HepG2 (cell line): Measurements from ENCODE around the gene DDC. TPM values are rescaled to one million over a fixed set of nuclear protein-coding genes. Genes with fewer than 3 reads are reported as not detected.

Experiments
- AGO2 ChIP-seq: fragments of 200-400 bp; formaldehyde crosslinking; optimal IDR thresholded peaks from 2 replicates; pipeline ENCODE3; 2017; ENCODE audit warnings: mild to moderate bottlenecking, low read depth, low read length, moderate library complexity
- CEBPG ChIP-seq: IDR thresholded peaks from 2 replicates; pipeline ENCODE4 v1.6.1; 2016
- E2F5 ChIP-seq: sonication (generic); formaldehyde crosslinking; conservative IDR thresholded peaks from 2 replicates; pipeline ENCODE4 v1.4.0; 2020; ENCODE audit warnings: missing genetic modification reagents
- FOXC1 ChIP-seq: sonication (generic); formaldehyde crosslinking; IDR thresholded peaks from 2 replicates; pipeline ENCODE4 v1.8.0; 2022; ENCODE audit warnings: mild to moderate bottlenecking, missing genetic modification reagents, borderline replicate concordance
- KDM2A ChIP-seq: sonication (generic); formaldehyde crosslinking; IDR thresholded peaks from 2 replicates; pipeline ENCODE4 v1.4.0; 2020; ENCODE audit warnings: low read depth, missing genetic modification reagents, borderline replicate concordance
- KLF15 ChIP-seq: sonication (generic); formaldehyde crosslinking; IDR thresholded peaks from 2 replicates; pipeline ENCODE4 v1.8.1; 2023; ENCODE audit warnings: borderline replicate concordance, mild to moderate bottlenecking, inconsistent platforms, missing genetic modification reagents, mixed read lengths
- MAFG ChIP-seq: sonication (generic); formaldehyde crosslinking; IDR thresholded peaks from 2 replicates; pipeline ENCODE4 v1.5.1; 2020; ENCODE audit warnings: mild to moderate bottlenecking, missing genetic modification reagents
- PHF8 ChIP-seq: sonication (generic); formaldehyde crosslinking; IDR thresholded peaks from 2 replicates; pipeline ENCODE4 v1.5.0; 2020; ENCODE audit warnings: missing genetic modification reagents
- PRMT3 ChIP-seq: sonication (generic); formaldehyde crosslinking; IDR thresholded peaks from 2 replicates; pipeline ENCODE4 v1.8.1; 2022; ENCODE audit warnings: low read depth, mild to moderate bottlenecking, moderate library complexity, missing genetic modification reagents, borderline replicate concordance
- RBFOX2 ChIP-seq: fragments of 200-400 bp; formaldehyde crosslinking; IDR thresholded peaks from 2 replicates; pipeline ENCODE4 v1.6.1; 2017; ENCODE audit warnings: low read depth, mild to moderate bottlenecking, low read length
- REST ChIP-seq, 2 experiments: IDR thresholded peaks; 2 replicates each; pipeline ENCODE4 v1.6.1; 2011 to 2012; ENCODE audit warnings: low read length in 2 of 2, borderline replicate concordance in 1 of 2, low read depth in 1 of 2, mild to moderate bottlenecking in 1 of 2, moderate library complexity in 1 of 2
- RFX3 ChIP-seq: IDR thresholded peaks from 2 replicates; pipeline ENCODE4 v1.6.1; 2016; ENCODE audit warnings: missing biosample characterization, missing genetic modification reagents
- SP2 ChIP-seq: sonication (generic); formaldehyde crosslinking; IDR thresholded peaks from 2 replicates; pipeline ENCODE4 v1.5.1; 2020; ENCODE audit warnings: mild to moderate bottlenecking, missing genetic modification reagents
- ZFP36L2 ChIP-seq: sonication (generic); formaldehyde crosslinking; IDR thresholded peaks from 2 replicates; pipeline ENCODE4 v1.4.0; 2020; ENCODE audit warnings: missing genetic modification reagents
- ZNF34 ChIP-seq: sonication (generic); formaldehyde crosslinking; IDR thresholded peaks from 2 replicates; pipeline ENCODE4 v1.4.0; 2020; ENCODE audit warnings: mild to moderate bottlenecking, missing genetic modification reagents, borderline replicate concordance
- ZNF556 ChIP-seq: sonication (generic); formaldehyde crosslinking; IDR thresholded peaks from 2 replicates; pipeline ENCODE4 v1.4.0; 2020; ENCODE audit warnings: mild to moderate bottlenecking, missing genetic modification reagents, borderline replicate concordance
- ZNF598 ChIP-seq: sonication (generic); formaldehyde crosslinking; IDR thresholded peaks from 2 replicates; pipeline ENCODE4 v1.5.1; 2020; ENCODE audit warnings: mild to moderate bottlenecking, missing genetic modification reagents, borderline replicate concordance
- ZNF609 ChIP-seq: sonication (generic); formaldehyde crosslinking; IDR thresholded peaks from 2 replicates; pipeline ENCODE4 v1.4.0; 2020; ENCODE audit warnings: mild to moderate bottlenecking, missing genetic modification reagents, borderline replicate concordance
- polyA plus RNA-seq, 8 experiments: library from polyadenylated mRNA; depleted of rRNA in 3 of 8; stranded (reverse) in 7 of 8; unstranded in 1 of 8; fragments of >200 nt; fragmentation: Illumina TruSeq in 4 of 8; extraction: Trizol in 4 of 8; gene quantifications; 2 replicates each; pipeline versions ENCODE4 v1.2.1 to v1.2.3, GENCODE V29; 2011 to 2016; ENCODE audit warnings: low read depth in 4 of 8, missing spikeins in 1 of 8, mixed read lengths in 1 of 8; ENCODE audit not compliant: insufficient read depth in 1 of 8
- total RNA-seq, 5 experiments: library from RNA; depleted of rRNA; stranded (reverse); fragments of >200 nt; fragmentation: Illumina TruSeq; extraction: Trizol; gene quantifications; 2 replicates each; pipeline ENCODE4 v1.2.3, GENCODE V29; 2016; ENCODE audit warnings: low read depth in 1 of 5

The DDC gene
- total and polyA plus RNA-seq, 2 of the 13 experiments (the other 11 are each of a cell fraction or from before 2014, with no cell fraction given) = 11.7 to 93.3 TPM

- no peak for TF ChIP-seq ZNF556 (CRISPR knock-in tag)
- no peak for TF ChIP-seq ZNF609 (CRISPR knock-in tag)
- peak; percentile 84; the same call in 1 of the 2 replicates for TF ChIP-seq KDM2A (CRISPR knock-in tag)
- no peak for TF ChIP-seq PRMT3 (CRISPR knock-in tag)
- no peak for TF ChIP-seq REST (IDR thresholded peaks at IDR 0.05; ENCODE audit: borderline replicate concordance in 1 of 2, low read depth in 1 of 2, low read length in 2 of 2)
- TF ChIP-seq AGO2 = peak; percentile 40
- peak; percentile 40; the same call in 1 of the 2 replicates for TF ChIP-seq ZNF598 (CRISPR knock-in tag)
- no peak for TF ChIP-seq RBFOX2
- TF ChIP-seq ZNF34 (CRISPR knock-in tag) = no peak
- TF ChIP-seq PHF8 (CRISPR knock-in tag) = no peak
- TF ChIP-seq ZFP36L2 (CRISPR knock-in tag) = no peak
- no peak for TF ChIP-seq FOXC1 (CRISPR knock-in tag)
- TF ChIP-seq MAFG (CRISPR knock-in tag) = no peak
- TF ChIP-seq CEBPG (CRISPR knock-in tag) = 0 out of 2 replicates have a peak, but pooled peaks have one; percentile 13
- TF ChIP-seq E2F5 = peak; percentile 42; the same call in 1 of the 2 replicates
- no peak for TF ChIP-seq RFX3 (CRISPR knock-in tag)
- TF ChIP-seq KLF15 = no peak
- no peak for TF ChIP-seq SP2 (CRISPR knock-in tag)
Measured at GRCh38 chr7:50467817-50468610, 97.2 kb downstream of the DDC start (continued).
